Stromal cell of bone marrow (primary cell): ENCODE data around the gene GRAMD4.

Source experiments
- DNase-seq: peaks from one replicate; pipeline ENCODE4 v3.0.0-alpha.2; 2012; ENCODE audit warnings: low read depth

The GRAMD4 gene

GRCh38 chr22:46691571-46691970 is 71.4 kb downstream of the GRAMD4 start:
- DNase-seq: no peak

- DNase-seq: no peak
Measured at GRCh38 chr22:46693634-46694415, 73.6 kb downstream of the GRAMD4 start.

GRCh38 chr22:46694416-46695170 is 74.4 kb downstream of the GRAMD4 start:
- DNase-seq: no peak

- no peak for DNase-seq
Measured at GRCh38 chr22:46695346-46696228, 75.4 kb downstream of the GRAMD4 start.

- DNase-seq: no peak
Measured at GRCh38 chr22:46696229-46696518, 76.0 kb downstream of the GRAMD4 start.

GRCh38 chr22:46696614-46697013 is 76.4 kb downstream of the GRAMD4 start:
- no peak for DNase-seq

- DNase-seq: no peak
Measured at GRCh38 chr22:46697811-46698515, 77.8 kb downstream of the GRAMD4 start.

GRCh38 chr22:46699091-46699490 is 78.9 kb downstream of the GRAMD4 start:
- DNase-seq: no peak

- no peak for DNase-seq
Measured at GRCh38 chr22:46701262-46701661, 81.1 kb downstream of the GRAMD4 start.

- no peak for DNase-seq
Measured at GRCh38 chr22:46703171-46703995, 83.2 kb downstream of the GRAMD4 start.

GRCh38 chr22:46703996-46704370 is 83.8 kb downstream of the GRAMD4 start:
- DNase-seq: no peak

- no peak for DNase-seq
Measured at GRCh38 chr22:46706060-46706459, 85.9 kb downstream of the GRAMD4 start.

GRCh38 chr22:46707305-46707704 is 87.1 kb downstream of the GRAMD4 start:
- DNase-seq: no peak

- DNase-seq: no peak
Measured at GRCh38 chr22:46707827-46708570, 87.8 kb downstream of the GRAMD4 start.

GRCh38 chr22:46708766-46709330 is 88.7 kb downstream of the GRAMD4 start:
- DNase-seq: no peak

- no peak for DNase-seq
Measured at GRCh38 chr22:46710806-46711205, 90.6 kb downstream of the GRAMD4 start.

GRCh38 chr22:46712288-46712687 is 92.1 kb downstream of the GRAMD4 start:
- no peak for DNase-seq

- peak; percentile 3 for DNase-seq
Measured at GRCh38 chr22:46714550-46714949, 94.4 kb downstream of the GRAMD4 start.

GRCh38 chr22:46719921-46720320 is 99.7 kb downstream of the GRAMD4 start:
- no peak for DNase-seq

GRCh38 chr22:46721501-46722085 is 101.4 kb downstream of the GRAMD4 start:
- no peak for DNase-seq
